ENCODE results near the gene ZNF70. TPM values are rescaled to one million over a fixed set of nuclear protein-coding genes. Genes with fewer than 3 reads are reported as not detected.

Gene ZNF70
- total and polyA plus RNA-seq, 2 of the 13 experiments (the other 11 are each of a cell fraction or from before 2014, with no cell fraction given) = 0.62 to 3.6 TPM

- TF ChIP-seq ZBTB49 (CRISPR knock-in tag; IDR thresholded peaks at IDR 0.05; ENCODE audit: borderline replicate concordance) (no peak), PAWR (CRISPR knock-in tag; IDR thresholded peaks at IDR 0.05; ENCODE audit: borderline replicate concordance) (no peak), ATAD3A (CRISPR knock-in tag; IDR thresholded peaks at IDR 0.05) (no peak), KDM4B (CRISPR knock-in tag; IDR thresholded peaks at IDR 0.05) (no peak), FOSL2 (CRISPR knock-in tag; IDR thresholded peaks at IDR 0.05) (no peak), CHD2 (IDR thresholded peaks at IDR 0.05; ENCODE audit: low read depth, low read length) (no peak), MTF1 (CRISPR knock-in tag; IDR thresholded peaks at IDR 0.05) (no peak), ZNF710 (CRISPR knock-in tag; IDR thresholded peaks at IDR 0.05; ENCODE audit: borderline replicate concordance) (no peak), ZNF660 (CRISPR knock-in tag; IDR thresholded peaks at IDR 0.05; ENCODE audit: borderline replicate concordance, low read depth) (no peak), EEA1 (CRISPR knock-in tag; IDR thresholded peaks at IDR 0.05; ENCODE audit: borderline replicate concordance) (no peak), ZNF878 (CRISPR knock-in tag; IDR thresholded peaks at IDR 0.05) (0 out of 2 replicates have a peak, but pooled peaks have one; percentile 20), ADNP (CRISPR knock-in tag; IDR thresholded peaks at IDR 0.05) (no peak), ZNF563 (CRISPR knock-in tag; IDR thresholded peaks at IDR 0.05) (peak; percentile 87), CSRNP2 (CRISPR knock-in tag; conservative IDR thresholded peaks at IDR 0.05; ENCODE audit: low read depth) (no peak), ZNF644 (CRISPR knock-in tag; IDR thresholded peaks at IDR 0.05; ENCODE audit: low read depth) (no peak), ZBTB26 (CRISPR knock-in tag; IDR thresholded peaks at IDR 0.05; ENCODE audit: borderline replicate concordance) (no peak), ZNF264 (CRISPR knock-in tag; IDR thresholded peaks at IDR 0.05) (0 out of 2 replicates have a peak, but pooled peaks have one; percentile 23), CEBPG (CRISPR knock-in tag; IDR thresholded peaks at IDR 0.05) (no peak), SRSF9 (IDR thresholded peaks at IDR 0.05; ENCODE audit: borderline replicate concordance, insufficient read depth, low read depth, low read length, poor library complexity, severe bottlenecking) (no peak), CERS6 (CRISPR knock-in tag; IDR thresholded peaks at IDR 0.05) (no peak), GFI1 (CRISPR knock-in tag; IDR thresholded peaks at IDR 0.05; ENCODE audit: borderline replicate concordance) (no peak)
These were observed 36.1 kb upstream of the ZNF70 start, which contains the start of gene SMARCB1 (continued) for GRCh38 chr22:23786752-23787599.
